DMS153 (cell line): ENCODE data around the gene IGF2.

Source experiments
- DNase-seq: peaks from one replicate; lab custom pipeline; 2025; lab: John Stamatoyannopoulos, UW

The IGF2 gene

DNA sequence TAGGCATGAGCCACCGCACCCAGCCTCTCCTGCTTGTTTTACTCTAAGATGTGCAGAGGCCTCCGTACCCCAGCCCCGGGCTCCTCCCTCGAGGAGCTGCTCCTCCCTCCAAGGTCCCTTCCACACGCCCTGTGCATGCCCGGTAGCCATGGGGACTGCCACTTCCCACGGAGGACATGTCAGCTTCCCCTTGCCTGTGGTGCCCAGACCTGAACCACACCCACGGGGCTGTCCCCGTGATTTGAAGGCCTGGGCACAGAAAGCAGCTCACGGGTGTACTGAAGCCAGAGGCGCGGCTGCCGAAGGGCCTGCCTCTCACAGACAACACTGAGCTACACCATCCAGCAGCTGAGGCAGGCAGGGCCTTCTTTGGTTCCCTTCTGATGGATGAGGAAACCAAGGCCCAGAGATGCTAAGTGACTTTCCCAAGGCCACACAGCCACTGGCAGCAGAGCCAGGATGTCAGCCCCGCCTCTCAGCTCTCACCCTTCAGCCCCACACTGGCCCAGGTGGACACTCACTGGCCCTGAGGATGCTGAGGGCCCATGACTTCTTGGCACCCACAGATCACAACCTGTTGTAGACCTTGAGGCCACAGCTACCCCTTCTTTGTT, 14.5 kb upstream of the IGF2 start:
- no peak for DNase-seq

- DNase-seq = peak; percentile 46
These were observed 12.5 kb upstream of the IGF2 start for GRCh38 chr11:2151500-2152257.

DNA sequence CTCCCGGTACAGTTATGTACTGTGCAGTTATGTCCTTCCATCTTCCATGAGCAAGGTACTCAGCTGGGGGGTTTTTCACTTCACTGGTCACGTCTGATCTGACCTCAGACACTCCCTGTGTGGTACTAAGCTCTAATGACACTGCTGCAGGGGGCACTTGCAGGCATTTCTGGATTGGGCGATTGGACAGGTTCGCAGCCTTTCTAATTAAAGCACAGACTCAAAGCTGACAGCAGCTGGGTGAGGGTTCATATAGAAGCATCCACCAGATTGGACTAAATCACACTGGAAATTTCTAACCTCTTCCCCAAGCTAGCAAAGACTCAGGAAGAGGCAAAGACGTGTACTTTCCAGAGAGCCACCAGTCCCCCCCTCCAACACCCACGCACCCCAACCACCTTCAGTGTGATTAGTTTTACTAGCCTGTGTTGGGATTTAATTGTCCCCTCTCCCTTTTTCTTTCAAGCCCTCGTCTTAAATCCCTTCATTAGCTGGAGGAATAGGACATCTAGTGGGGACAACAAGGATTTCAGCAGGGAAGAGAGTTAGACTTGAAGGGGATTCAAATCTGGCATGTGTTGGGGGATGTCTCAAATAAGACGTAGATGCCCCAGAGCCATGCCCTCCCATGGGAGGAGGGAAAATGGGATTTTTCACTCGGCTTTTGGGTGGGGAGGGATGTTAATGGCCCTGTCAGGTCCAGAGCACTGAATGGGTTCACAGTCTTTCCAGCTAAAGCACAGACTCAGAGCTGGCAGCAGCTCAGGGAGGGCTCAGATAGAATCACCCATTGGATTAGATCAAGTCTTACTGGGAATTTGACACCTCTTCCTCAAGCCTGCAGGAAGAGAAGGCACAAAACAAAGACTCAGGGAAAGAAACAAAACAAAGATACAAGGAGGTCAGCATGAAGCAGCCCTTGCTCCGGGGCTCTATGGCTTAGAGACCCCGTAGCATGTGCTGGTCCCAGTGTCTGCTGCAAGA, 11.0 kb upstream of the IGF2 start:
- DNase-seq = no peak

DNA sequence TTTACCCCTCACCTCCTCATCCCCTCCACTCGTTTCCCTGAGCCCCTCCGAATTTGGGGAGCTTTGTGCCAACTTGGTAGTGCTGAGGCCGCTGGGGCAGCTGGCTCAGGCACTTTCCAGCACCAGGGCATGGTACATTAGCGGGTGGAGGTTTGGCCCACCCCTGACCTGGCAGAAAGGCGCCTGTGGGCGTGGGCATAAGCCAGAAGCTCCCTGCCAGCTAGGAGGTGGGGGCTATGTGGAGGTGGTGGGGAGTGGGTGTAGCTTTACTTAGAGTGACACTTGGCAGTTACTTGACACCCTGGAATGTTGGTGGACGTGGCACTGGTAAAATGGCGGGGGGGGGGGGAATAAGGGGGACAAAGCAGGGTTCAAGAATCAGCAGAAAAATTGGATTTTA, 10.3 kb upstream of the IGF2 start:
- DNase-seq = no peak

DNA sequence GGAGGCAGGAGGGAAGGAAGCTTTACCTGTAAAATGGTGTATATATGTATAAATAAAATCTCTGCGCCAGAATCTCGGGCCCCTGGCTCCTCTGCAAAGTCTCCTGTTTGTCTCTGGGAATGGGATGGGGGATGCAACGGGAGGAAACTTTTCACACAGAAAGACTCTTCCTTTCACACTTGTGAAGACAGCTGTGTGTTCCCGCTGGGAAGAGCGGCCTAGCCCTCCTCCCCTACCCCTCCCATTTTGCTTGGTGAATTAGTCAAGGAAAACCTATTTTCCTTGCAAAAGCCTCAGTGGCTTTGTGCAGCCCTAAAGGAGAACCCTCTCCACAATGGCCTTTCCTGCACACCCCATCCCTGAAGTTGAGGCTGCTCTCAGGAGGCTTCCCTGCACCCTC, 9.4 kb upstream of the IGF2 start:
- DNase-seq = no peak

GRCh38 chr11:2147391-2147790, 8.2 kb upstream of the IGF2 start:
- no peak for DNase-seq

GRCh38 chr11:2146051-2146450, 6.9 kb upstream of the IGF2 start:
- no peak for DNase-seq

DNA sequence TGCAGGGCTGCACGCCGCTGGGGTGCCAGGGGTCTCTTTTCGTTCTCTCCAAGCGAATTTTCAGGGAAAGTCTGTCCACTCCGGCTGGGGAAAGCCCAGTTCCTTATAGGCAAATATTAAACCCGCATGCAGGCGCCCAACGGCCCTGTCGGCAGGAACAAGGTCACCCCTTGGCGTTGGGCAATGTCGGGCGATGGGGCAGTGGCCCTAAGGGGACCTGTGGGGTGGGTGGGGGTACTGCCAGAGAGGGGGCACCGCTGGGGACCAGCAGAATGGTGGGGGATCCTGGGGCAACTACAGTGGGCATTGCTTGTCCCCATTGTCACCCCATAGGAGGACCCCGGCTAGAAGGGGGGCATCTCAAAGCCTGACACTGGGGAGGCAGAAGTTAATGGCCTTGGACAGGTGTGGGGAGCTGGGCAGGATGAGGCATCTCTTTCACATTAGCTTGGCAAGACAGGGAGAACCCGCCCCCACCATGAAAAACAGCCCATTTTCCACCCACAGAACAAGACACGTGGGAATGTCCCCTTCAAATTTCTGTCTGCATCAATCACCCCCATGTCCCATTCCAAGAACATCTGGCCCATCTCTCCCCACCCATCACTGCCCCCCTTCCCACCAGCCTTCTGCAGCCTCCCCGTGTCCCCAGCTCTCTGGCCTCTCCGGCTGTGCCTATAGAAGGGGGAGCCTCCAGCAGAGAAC, 5.5 kb upstream of the IGF2 start:
- no peak for DNase-seq

DNA sequence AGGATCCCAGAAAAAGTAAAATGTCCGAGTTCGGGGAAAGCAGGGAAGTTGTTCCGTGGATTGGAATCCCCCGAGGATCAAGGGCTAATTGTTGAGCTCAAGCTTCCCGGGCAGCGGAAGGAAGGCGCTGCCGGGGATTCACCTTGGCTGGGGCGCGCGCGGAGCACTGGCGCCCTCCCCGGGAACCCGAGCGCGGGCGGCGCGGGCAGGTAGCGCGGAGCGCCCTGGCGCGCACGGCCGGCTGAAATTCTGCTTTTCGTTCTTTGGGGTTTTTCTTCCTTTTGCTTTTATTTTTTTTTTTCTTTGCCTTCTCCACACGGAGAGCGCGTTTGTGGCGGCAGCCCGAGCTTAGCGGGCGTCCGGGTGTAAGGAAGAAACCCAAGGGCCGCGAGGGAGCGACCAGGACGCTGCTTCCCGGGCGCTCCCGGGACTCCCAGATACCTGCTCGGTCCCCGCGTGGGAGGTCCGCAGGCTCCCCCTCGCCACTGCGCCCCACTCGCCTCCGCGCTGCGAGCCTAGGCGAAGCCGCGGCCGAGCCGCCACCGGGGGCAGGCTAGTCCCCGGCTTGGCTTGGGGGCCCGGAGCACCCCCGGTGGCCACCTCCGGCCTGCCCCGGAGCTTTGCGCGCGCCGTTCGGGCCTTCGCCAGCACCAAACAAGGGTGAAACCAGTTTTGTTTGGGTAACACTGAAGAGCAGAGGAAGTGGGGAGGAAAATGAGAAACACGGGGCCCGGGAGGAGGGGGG, 4.8 kb upstream of the IGF2 start:
- no peak for DNase-seq

DNA sequence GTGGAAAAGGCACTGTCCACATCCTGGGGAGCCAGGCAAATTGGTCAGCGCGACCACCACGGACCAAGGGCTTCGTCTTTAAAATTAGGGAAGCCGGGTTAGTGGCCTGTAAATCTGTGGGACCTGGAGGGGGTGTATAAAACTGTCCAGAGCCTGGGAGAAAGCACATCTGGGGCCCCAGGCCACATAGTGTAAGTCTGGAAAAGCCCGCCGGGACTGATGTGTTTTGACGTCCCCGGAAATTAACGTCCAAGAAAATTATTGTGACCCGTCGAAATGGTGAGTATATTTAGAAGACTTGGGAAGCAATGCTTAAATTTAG, 4.2 kb upstream of the IGF2 start:
- no peak for DNase-seq

GRCh38 chr11:2142762-2143202, 3.6 kb upstream of the IGF2 start:
- no peak for DNase-seq

DNA sequence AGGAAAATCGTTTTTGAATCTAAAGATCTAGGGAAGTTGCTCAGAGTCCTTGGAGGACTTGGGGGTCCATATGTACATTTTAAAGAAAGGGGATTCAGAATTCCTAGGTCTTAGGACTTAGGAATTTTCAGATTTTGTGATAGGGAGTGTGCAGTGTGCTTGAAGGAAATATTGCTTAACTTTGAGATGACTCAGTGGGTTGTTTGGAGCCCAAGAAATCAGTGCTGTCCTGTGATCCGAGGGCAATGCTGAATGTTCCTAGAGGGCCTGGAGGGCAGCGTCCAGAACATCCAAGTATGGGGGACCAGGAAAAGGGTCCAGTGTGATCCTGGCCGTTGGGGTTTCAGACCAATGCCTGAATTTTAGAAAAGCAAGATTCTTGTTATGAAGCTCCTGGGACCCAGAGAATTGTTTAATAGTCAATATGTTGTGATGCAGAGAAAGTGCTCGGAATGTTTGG, 3.1 kb upstream of the IGF2 start:
- DNase-seq = no peak

- DNase-seq = no peak
These were observed 1.5 kb upstream of the IGF2 start for GRCh38 chr11:2140411-2141400.

DNA sequence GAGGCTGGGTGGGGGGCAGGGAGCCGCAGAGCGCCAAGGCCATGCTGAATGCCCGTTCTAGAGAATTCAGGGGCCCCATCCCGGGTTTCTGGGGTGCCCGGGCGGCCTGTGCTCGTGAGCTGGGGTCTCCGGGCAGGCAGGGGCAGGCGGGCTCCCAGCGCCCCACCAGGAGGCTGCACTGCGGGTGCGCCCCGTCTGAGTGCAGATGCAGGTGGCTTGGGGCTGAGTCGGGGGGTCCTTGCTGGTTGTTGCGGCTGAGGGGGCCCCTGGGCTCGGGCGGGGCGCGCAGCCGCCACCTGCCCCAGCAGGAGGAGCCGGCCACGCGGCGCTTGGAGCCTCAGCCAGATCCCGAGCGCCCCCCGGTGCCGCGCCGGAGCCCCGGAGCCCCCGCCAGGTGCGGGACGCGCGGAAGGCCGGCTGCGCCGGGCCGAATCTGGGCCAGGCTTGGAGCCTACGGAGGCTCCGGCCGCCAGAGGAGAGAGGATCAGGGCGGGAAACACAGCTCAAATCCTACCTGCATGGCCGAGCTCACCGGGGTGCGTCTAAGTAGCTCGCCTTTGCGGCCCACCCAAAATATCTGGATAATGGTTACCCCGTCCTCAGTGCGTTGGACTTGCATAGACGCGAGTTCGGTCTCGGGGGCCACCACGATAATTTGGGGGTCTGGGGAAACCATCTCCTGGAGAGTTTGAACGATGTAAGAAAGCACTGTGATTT, 590 bp upstream of the IGF2 start:
- no peak for DNase-seq

- no peak for DNase-seq
These were observed 612 bp downstream of the IGF2 start for GRCh38 chr11:2138431-2139122.

- DNase-seq = no peak
These were observed 1.1 kb downstream of the IGF2 start for GRCh38 chr11:2138068-2138430.

- no peak for DNase-seq
These were observed 1.8 kb downstream of the IGF2 start for GRCh38 chr11:2137202-2138067.

- no peak for DNase-seq
These were observed 2.3 kb downstream of the IGF2 start for GRCh38 chr11:2136952-2137201.
